NB4 (cell line): ENCODE measurements around the gene AFF3.

Source experiments
- CTCF ChIP-seq: IDR thresholded peaks from one replicate; pipeline ENCODE4 v1.5.1; 2012; ENCODE audit warnings: low read depth, low read length
- MAX ChIP-seq: IDR thresholded peaks from 2 replicates; pipeline ENCODE4 v1.6.1; 2011; ENCODE audit warnings: low read depth, low read length
- MYC ChIP-seq: IDR thresholded peaks from 2 replicates; pipeline ENCODE4 v1.6.1; 2011; ENCODE audit warnings: low read depth, low read length
- POLR2A ChIP-seq: IDR thresholded peaks from 2 replicates; pipeline ENCODE4 v1.6.1; 2011; ENCODE audit warnings: mild to moderate bottlenecking; ENCODE audit not compliant: insufficient read length; ENCODE audit errors: extremely low read depth

GRCh38 chr2:99818842-99819241 is 323.5 kb downstream of the AFF3 start:
- TF ChIP-seq MAX (no peak), CTCF (no peak), POLR2A (no peak), MYC (no peak)
